ENCODE measurements around the gene N4BP2L2. TPM values are rescaled to one million over a fixed set of nuclear protein-coding genes. Genes with fewer than 3 reads are reported as not detected.

N4BP2L2 gene
- total and polyA plus RNA-seq, 4 donors = 41.1 to 402 (median 75.0) TPM

- Histone ChIP-seq H3K4me1 (ENCODE audit: control insufficient read depth in 5 of 5, insufficient read depth in 5 of 5, low read length in 5 of 5) (peaks cover 0 to 1% (median 0%) of the 10 kb centered on the region in 5 donors), H3K9me3 (ENCODE audit: control insufficient read depth in 4 of 4, insufficient read depth in 3 of 4, low read length in 3 of 4) (no peaks in the 10 kb centered on the region), H3K27ac (ENCODE audit: low read depth in 1 of 2, low read length in 1 of 2) (no peak overlapping the region), H3K27me3 (ENCODE audit: control insufficient read depth in 3 of 3, insufficient read depth in 3 of 3, low read length in 2 of 3) (no peaks in the 10 kb centered on the region), H3K9ac (ENCODE audit: insufficient read depth in 1 of 2, low read length in 2 of 2) (no peak overlapping the region), H3K4me3 (no peak overlapping the region), H3K36me3 (ENCODE audit: control insufficient read depth in 4 of 4, insufficient read depth in 4 of 4, low read length in 4 of 4) (no peaks in the 10 kb centered on the region)
- ATAC-seq (ENCODE audit: insufficient read depth, low FRiP score) (no peak), DNase-seq (no peak)
- WGBS, 2 donors = 96 to 98% methylated on average over 2 of the region's 2 CpGs
- no peak for TF ChIP-seq CTCF (IDR thresholded peaks at IDR 0.05; ENCODE audit: control extremely low read depth, extremely low read depth)
These were observed 6.5 kb upstream of the N4BP2L2 start for GRCh38 chr13:32545083-32545482.

- no peak for DNase-seq
- H3K4me3 ChIP-seq = no peak overlapping the region
- no peaks in the 10 kb centered on the region for H3K27me3 ChIP-seq (ENCODE audit: control insufficient read depth in 3 of 3, insufficient read depth in 3 of 3, low read length in 2 of 3)
- 89 to 92% methylated on average over 2 of the region's 2 CpGs for WGBS, 2 donors
- peaks cover 0 to 6% (median 0%) of the 10 kb centered on the region in 4 donors for H3K36me3 ChIP-seq (ENCODE audit: control insufficient read depth in 4 of 4, insufficient read depth in 4 of 4, low read length in 4 of 4)
- H3K27ac ChIP-seq (ENCODE audit: low read depth in 1 of 2, low read length in 1 of 2) = no peak overlapping the region
- peaks cover 0 to 7% (median 2%) of the 10 kb centered on the region in 5 donors for H3K4me1 ChIP-seq (ENCODE audit: control insufficient read depth in 5 of 5, insufficient read depth in 5 of 5, low read length in 5 of 5)
- H3K9me3 ChIP-seq (ENCODE audit: control insufficient read depth in 4 of 4, insufficient read depth in 3 of 4, low read length in 3 of 4) = no peaks in the 10 kb centered on the region
- no peak for TF ChIP-seq CTCF (IDR thresholded peaks at IDR 0.05; ENCODE audit: control extremely low read depth, extremely low read depth)
- no peak overlapping the region for H3K9ac ChIP-seq (ENCODE audit: insufficient read depth in 1 of 2, low read length in 2 of 2)
- ATAC-seq (ENCODE audit: insufficient read depth, low FRiP score) = no peak
These were observed 3.6 kb upstream of the N4BP2L2 start for GRCh38 chr13:32542221-32542620.

GRCh38 chr13:32538143-32538620 is 413 bp downstream of the N4BP2L2 start:
- no peaks in the 10 kb centered on the region for H3K9me3 ChIP-seq (ENCODE audit: control insufficient read depth in 4 of 4, insufficient read depth in 3 of 4, low read length in 3 of 4)
- ATAC-seq (ENCODE audit: insufficient read depth, low FRiP score) = peak; percentile 67
- peaks cover 2 to 21% (median 13%) of the 10 kb centered on the region in 4 donors for H3K36me3 ChIP-seq (ENCODE audit: control insufficient read depth in 4 of 4, insufficient read depth in 4 of 4, low read length in 4 of 4)
- H3K9ac ChIP-seq (ENCODE audit: insufficient read depth in 1 of 2, low read length in 2 of 2) = peak overlapping the region; percentile 91 to 99
- peak in 1 of 3 donors; percentile 59 for DNase-seq
- H3K4me3 ChIP-seq = peak overlapping the region; percentile 83
- WGBS, 2 donors = 0 to 1% methylated on average over 23 of the region's 23 CpGs
- H3K27ac ChIP-seq (ENCODE audit: low read depth in 1 of 2, low read length in 1 of 2) = peak overlapping the region; percentile 94 to 98
- peaks cover 0 to 13% (median 7%) of the 10 kb centered on the region in 5 donors for H3K4me1 ChIP-seq (ENCODE audit: control insufficient read depth in 5 of 5, insufficient read depth in 5 of 5, low read length in 5 of 5)
- no peak for TF ChIP-seq CTCF (IDR thresholded peaks at IDR 0.05; ENCODE audit: control extremely low read depth, extremely low read depth)
- H3K27me3 ChIP-seq (ENCODE audit: control insufficient read depth in 3 of 3, insufficient read depth in 3 of 3, low read length in 2 of 3) = no peaks in the 10 kb centered on the region

Measured in lung (tissue), 12 donors.